Peyer's patch (tissue), 4 donors: Measurements from ENCODE around the gene LRRN1. TPM values are rescaled to one million over a fixed set of nuclear protein-coding genes. Genes with fewer than 3 reads are reported as not detected.
"Not testable (repeated sequence)": the region's sequence is repeated elsewhere in the genome, so short reads cannot be mapped to it uniquely, and the experiment has no call there.

Experiments
- DNase-seq, 3 donors: peaks; one replicate each; pipeline ENCODE4 v3.0.0-alpha.2; 2017 to 2019
- H3K27ac ChIP-seq, 4 donors: fragments of 200-600 bp; sonication (generic); one replicate each; pipeline ENCODE4 v1.5.1; 2016 to 2019
- H3K27me3 ChIP-seq, 2 donors: fragments of 200-600 bp; sonication (generic); one replicate each; pipeline ENCODE4 v1.5.1; 2019
- H3K36me3 ChIP-seq, 3 donors: fragments of 200-600 bp; sonication (generic); one replicate each; pipeline ENCODE4 v1.5.1; 2016 to 2019
- H3K4me1 ChIP-seq, 4 donors: fragments of 200-600 bp; sonication (generic); one replicate each; pipeline ENCODE4 v1.5.1; 2016 to 2019
- H3K4me3 ChIP-seq, 4 donors: fragments of 200-600 bp; sonication (generic); 1 replicate in 3 of 4; 2 replicates in 1 of 4; pipeline ENCODE4 v1.5.1; 2016 to 2019; ENCODE audit warnings: mild to moderate bottlenecking in 1 of 4
- H3K9me3 ChIP-seq, 4 donors: fragments of 200-600 bp; sonication (generic); one replicate each; pipeline ENCODE4 v1.5.1; 2016 to 2019; ENCODE audit warnings: mild to moderate bottlenecking in 1 of 4
- POLR2A ChIP-seq, 2 donors: fragments of 450-650 bp; IDR thresholded peaks; one replicate each; pipeline ENCODE4 v1.5.1; 2017; ENCODE audit warnings: antibody characterized with exemption in 2 of 2, mild to moderate bottlenecking in 2 of 2, moderate library complexity in 2 of 2
- total RNA-seq, 4 donors: library from RNA; depleted of rRNA; stranded (reverse); fragments of >200 nt; gene quantifications; one replicate each; pipeline ENCODE4 v1.1.0, GENCODE V29; 2016
- TF ChIP-seq, protein P1 (sequence below), 6 experiments: fragments of 450-650 bp in 4 of 6; fragments of 200-600 bp in 2 of 6; sonication (generic) in 1 of 6; IDR thresholded peaks; one replicate each; pipeline ENCODE4 v1.5.1; 2017 to 2019; ENCODE audit warnings: antibody characterized with exemption in 6 of 6, mild to moderate bottlenecking in 3 of 6, moderate library complexity in 1 of 6

The LRRN1 gene
- total RNA-seq, 4 donors from 2014 or later: 1.5 to 7.4 (median 2.7) TPM

DNA sequence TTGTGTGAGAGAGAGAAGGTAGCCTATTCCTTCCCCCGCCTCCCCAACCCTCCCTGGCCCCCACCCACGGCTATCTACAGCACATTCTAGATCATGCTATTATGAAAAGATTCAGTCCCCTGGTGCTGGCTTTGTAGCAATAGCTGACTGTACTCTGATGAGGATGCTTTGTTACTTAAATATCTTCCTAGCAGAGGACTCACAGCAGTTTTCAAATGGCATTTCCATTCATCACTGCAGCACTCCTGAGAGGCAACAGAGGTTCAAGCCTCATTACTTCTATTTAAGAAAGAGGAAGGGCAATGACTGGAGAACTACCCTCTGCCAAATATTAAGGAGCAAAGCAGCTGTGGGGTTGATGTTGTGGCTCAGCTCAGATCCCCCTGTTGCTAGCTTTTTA is 61.0 kb downstream of the LRRN1 start:
- DNase-seq: no peak
- TF ChIP-seq POLR2A (IDR thresholded peaks at IDR 0.05): no peak
- TF ChIP-seq, protein P1, sequence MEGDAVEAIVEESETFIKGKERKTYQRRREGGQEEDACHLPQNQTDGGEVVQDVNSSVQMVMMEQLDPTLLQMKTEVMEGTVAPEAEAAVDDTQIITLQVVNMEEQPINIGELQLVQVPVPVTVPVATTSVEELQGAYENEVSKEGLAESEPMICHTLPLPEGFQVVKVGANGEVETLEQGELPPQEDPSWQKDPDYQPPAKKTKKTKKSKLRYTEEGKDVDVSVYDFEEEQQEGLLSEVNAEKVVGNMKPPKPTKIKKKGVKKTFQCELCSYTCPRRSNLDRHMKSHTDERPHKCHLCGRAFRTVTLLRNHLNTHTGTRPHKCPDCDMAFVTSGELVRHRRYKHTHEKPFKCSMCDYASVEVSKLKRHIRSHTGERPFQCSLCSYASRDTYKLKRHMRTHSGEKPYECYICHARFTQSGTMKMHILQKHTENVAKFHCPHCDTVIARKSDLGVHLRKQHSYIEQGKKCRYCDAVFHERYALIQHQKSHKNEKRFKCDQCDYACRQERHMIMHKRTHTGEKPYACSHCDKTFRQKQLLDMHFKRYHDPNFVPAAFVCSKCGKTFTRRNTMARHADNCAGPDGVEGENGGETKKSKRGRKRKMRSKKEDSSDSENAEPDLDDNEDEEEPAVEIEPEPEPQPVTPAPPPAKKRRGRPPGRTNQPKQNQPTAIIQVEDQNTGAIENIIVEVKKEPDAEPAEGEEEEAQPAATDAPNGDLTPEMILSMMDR (IDR thresholded peaks at IDR 0.05): no peak
- no peaks in the 10 kb centered on the region for H3K9me3 ChIP-seq
- H3K4me1 ChIP-seq: no peaks in the 10 kb centered on the region
- H3K4me3 ChIP-seq: no peak overlapping the region
- no peak overlapping the region for H3K27ac ChIP-seq
- no peaks in the 10 kb centered on the region for H3K27me3 ChIP-seq
- H3K36me3 ChIP-seq: no peaks in the 10 kb centered on the region

DNA sequence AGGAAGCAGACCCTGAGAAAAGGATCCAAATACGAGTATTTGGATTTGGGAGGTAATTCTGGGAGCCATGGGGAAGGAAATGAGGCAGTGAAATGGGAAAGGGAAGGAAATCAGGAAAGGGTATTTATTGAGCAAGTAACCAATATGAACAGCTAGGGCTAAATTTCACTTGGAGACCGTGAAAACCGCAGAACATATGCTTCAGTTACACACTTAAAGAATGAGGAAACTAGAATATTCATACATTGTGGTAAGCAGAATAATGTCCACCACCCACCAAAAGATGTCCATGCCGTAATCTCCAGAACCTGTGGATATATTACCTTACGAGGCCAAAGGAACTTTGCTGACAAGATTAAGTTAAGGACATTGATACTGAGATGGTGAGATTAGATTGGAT is 63.3 kb downstream of the LRRN1 start:
- no peaks in the 10 kb centered on the region for H3K4me1 ChIP-seq
- no peak overlapping the region for H3K27ac ChIP-seq
- H3K9me3 ChIP-seq: no peaks in the 10 kb centered on the region
- TF ChIP-seq, protein P1 (IDR thresholded peaks at IDR 0.05): no peak
- no peak for TF ChIP-seq POLR2A (IDR thresholded peaks at IDR 0.05)
- no peaks in the 10 kb centered on the region for H3K27me3 ChIP-seq
- DNase-seq: no peak
- no peak overlapping the region for H3K4me3 ChIP-seq
- H3K36me3 ChIP-seq: no peaks in the 10 kb centered on the region

DNA sequence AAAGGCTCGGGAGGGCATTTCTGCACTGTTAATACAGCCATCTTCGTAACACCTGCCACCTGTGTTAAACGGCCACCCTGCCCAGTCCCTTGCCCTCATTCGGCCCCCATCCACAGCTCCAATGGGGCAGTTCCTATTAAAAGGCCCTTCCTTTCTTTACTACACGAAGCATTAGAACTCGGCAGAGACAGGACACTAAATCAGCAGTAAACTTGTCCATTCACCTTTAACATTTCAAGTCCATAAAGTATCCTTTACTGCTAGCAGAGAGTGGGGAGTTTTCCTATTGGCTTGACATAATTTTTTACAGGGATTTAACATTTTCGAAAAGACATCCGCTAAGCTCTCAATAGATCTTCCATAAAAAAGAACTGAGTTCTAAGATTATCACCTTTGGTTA is 76.3 kb downstream of the LRRN1 start:
- no peaks in the 10 kb centered on the region for H3K4me1 ChIP-seq
- no peak overlapping the region for H3K27ac ChIP-seq
- no peaks in the 10 kb centered on the region for H3K9me3 ChIP-seq
- no peak overlapping the region for H3K4me3 ChIP-seq
- DNase-seq: no peak
- no peak for TF ChIP-seq POLR2A (IDR thresholded peaks at IDR 0.05)
- TF ChIP-seq, protein P1 (IDR thresholded peaks at IDR 0.05): no peak
- no peaks in the 10 kb centered on the region for H3K36me3 ChIP-seq
- H3K27me3 ChIP-seq: no peaks in the 10 kb centered on the region

DNA sequence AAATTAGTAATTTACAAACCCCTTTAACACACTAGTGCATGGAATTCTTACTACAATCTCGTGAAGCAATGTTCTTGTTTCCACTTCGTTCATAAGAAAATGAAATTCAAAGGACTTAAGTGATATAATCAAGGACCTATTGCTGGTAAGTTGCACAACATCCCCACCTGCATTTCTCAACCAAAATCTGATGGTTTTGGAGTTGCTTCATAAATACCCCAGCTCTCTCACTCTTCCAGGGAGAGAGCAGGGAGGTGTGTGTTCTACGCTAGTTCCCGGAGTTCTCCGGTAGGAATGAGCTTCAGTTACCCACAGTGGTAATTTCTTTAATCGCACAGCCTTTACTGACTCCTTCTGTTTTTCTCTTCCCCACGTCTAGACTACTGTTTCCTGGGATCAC is 81.8 kb downstream of the LRRN1 start:
- DNase-seq: no peak
- Histone ChIP-seq H3K4me1 (no peaks in the 10 kb centered on the region), H3K9me3 (no peaks in the 10 kb centered on the region), H3K27ac (no peak overlapping the region), H3K4me3 (no peak overlapping the region), H3K27me3 (no peaks in the 10 kb centered on the region), H3K36me3 (no peaks in the 10 kb centered on the region)
- TF ChIP-seq, protein P1 (IDR thresholded peaks at IDR 0.05): no peak
- no peak for TF ChIP-seq POLR2A (IDR thresholded peaks at IDR 0.05)

DNA sequence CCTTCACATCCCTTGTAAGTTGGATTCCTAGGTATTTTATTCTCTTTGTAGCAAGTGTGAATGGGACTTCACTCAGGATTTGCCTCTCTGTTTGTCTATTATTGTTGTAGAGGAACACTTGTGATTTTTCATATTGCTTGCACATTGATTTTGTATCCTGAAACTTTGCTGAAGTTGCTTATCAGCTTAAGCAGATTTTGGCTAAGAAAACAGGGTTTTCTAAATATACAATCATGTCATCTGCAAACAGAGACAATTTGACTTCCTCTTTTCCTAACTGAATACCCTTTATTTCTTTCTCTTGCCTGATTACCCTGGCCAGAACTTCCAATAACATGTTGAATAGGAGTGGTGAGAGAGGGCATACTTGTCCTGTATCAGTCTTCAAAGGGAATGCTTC is 88.1 kb downstream of the LRRN1 start:
- H3K36me3 ChIP-seq, H3K27ac ChIP-seq, H3K4me3 ChIP-seq, DNase-seq, H3K9me3 ChIP-seq, H3K4me1 ChIP-seq, H3K27me3 ChIP-seq: not testable (repeated sequence)

DNA sequence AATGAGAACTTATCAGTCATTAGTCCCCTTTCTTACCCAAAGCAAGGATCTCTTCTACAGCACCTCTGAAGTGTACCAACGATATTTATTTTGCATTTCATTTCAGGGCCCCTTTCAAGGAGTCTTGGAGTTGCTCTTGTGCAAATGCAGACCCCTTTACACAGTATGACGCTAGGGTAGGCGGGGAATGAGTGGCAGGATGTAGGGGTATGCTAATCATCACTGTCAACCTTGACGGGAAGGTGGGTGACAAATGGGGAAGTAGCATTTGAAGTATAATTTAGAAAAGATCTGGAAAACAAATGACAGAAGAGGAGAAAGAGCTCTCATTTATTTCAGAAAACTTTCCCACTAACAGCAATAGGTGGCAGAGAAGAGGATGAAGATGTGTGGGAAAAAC is 94.4 kb downstream of the LRRN1 start:
- no peaks in the 10 kb centered on the region for H3K36me3 ChIP-seq
- no peaks in the 10 kb centered on the region for H3K4me1 ChIP-seq
- no peak for DNase-seq
- no peak overlapping the region for H3K4me3 ChIP-seq
- H3K9me3 ChIP-seq: no peaks in the 10 kb centered on the region
- TF ChIP-seq, protein P1 (IDR thresholded peaks at IDR 0.05): no peak
- TF ChIP-seq POLR2A (IDR thresholded peaks at IDR 0.05): no peak
- H3K27ac ChIP-seq: no peak overlapping the region
- H3K27me3 ChIP-seq: no peaks in the 10 kb centered on the region
